ENCODE measurements around the gene CCSER2.

The CCSER2 gene

GRCh38 chr10:84548869-84549268 lies 220.5 kb downstream of the CCSER2 start:
- no peak overlapping the region for H3K4me3 ChIP-seq (ENCODE audit: low read depth, low read length)
- TF ChIP-seq CTCF (IDR thresholded peaks at IDR 0.05; ENCODE audit: low read depth, low read length), result peak; percentile 37
- no peak for DNase-seq (ENCODE audit: low read depth, low spot score)
- in situ Hi-C loops (cut with HindIII; ENCODE audit: low sequenced_read_pairs), result no loop called here

DNA sequence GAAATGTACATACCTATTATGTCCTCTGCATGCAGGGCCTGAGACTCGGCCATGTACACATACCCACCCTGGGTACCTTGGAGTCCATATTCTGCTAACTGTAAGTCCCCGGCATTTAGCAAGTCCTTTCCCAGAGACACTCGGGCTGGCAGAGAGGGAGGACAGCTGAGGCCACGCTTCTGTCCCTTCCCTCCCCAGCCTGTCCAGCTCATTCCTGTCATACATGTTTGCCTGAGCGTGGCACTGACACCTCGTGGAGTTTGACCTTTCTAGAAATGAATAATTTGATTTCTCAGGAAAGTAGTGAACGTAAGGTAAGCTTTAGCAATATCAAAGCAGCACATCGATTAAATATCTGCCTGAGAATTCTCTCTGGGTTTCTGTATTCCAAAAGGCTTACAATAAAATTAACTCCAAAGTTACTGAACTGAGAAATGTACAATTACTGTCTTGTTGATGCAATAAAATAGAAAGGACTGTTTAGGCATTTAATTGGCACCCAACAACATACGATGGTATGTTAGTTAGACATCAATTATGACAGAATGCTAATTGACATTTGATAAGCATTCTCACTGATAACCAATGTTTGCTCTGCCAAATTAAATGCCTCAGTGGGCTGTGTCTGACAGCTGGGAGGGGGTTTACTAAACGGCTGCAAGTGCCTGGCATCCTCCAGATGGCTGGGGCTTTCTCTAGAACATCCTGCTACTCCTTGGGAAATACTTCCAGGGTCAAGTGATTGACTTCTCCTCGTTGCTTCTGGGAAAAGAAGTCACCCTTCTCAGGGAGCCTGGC lies 221.2 kb downstream of the CCSER2 start:
- DNase-seq (ENCODE audit: low read depth, low spot score), result no peak
- no peak for TF ChIP-seq CTCF (IDR thresholded peaks at IDR 0.05; ENCODE audit: low read depth, low read length)
- in situ Hi-C loops (cut with HindIII; ENCODE audit: low sequenced_read_pairs), result no loop called here
- H3K4me3 ChIP-seq (ENCODE audit: low read depth, low read length), result no peak overlapping the region

DNA sequence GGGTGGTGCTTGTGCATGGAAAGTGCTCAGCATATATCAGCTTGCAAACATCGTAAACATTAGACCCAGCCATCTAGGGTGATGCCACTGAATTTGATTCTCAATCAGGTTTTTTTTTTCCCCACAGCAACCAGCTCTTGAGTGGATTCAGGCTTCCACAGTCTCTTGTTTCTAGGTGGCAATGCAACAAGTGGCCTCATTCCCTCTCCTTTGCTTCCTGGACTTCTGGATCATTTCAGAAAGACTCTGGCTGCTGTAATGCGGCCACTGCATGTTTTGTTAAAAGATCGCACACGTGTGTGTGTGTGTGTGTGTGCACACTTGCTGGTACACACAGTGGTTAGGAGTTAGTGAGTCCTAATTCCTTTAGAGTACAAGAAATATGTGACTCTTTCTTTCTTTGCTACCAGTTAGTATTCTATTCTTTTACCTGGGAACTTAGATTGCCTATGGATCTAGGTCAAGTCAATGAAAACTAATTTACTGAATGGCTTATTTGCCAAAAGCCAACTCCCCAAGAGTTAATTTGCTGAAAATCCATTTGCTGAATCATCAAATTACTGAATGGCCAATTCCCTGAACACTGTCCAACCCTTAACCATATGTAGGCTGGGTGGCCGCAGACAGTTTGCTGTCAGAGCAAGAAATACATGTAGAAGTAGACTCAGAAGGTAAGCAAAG lies 222.5 kb downstream of the CCSER2 start:
- TF ChIP-seq CTCF (IDR thresholded peaks at IDR 0.05; ENCODE audit: low read depth, low read length), result no peak
- DNase-seq (ENCODE audit: low read depth, low spot score), result no peak
- in situ Hi-C loops (cut with HindIII; ENCODE audit: low sequenced_read_pairs), result no loop called here

DNA sequence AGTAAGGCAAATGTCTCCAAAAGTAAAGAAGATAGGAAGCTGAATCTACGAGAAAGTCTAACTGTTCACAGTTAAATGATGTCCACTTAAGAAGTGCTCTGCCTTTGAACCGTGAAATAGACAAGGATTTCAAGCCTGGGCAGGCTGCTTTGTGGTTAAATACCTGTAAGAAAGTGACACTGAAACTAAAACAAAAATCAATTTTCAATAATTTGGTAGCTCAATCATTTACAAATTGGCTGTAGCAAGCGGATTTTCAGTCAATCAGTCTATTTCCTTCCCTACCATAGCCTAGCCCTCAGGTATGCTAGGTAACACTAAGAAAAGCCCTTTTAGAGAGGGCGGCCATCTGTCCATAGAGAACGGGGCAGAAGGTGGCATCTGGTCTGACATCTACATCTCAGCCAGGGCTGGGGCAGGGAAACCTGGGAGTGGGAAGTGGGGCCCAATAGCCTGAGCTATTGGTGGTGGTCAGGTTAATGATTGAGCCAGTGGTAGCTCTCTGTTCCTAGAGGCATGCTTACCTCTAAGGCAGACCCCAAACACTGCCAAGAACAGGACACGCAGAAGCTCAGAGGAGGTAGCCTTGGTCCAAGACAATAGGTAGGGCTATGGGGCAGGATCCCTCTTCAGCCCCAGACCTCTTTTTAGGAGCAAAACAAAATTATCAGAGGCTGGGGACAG lies 223.2 kb downstream of the CCSER2 start:
- no peak for DNase-seq (ENCODE audit: low read depth, low spot score)
- in situ Hi-C loops (cut with HindIII; ENCODE audit: low sequenced_read_pairs), result no loop called here
- no peak for TF ChIP-seq CTCF (IDR thresholded peaks at IDR 0.05; ENCODE audit: low read depth, low read length)
- H3K4me3 ChIP-seq (ENCODE audit: low read depth, low read length), result no peak overlapping the region

More for the DNA sequence above, 222.5 kb downstream of the CCSER2 start:
- no peak overlapping the region for H3K4me3 ChIP-seq (ENCODE audit: low read depth, low read length)

- DNase-seq (ENCODE audit: low read depth, low spot score), result no peak
- H3K4me3 ChIP-seq (ENCODE audit: low read depth, low read length), result no peak overlapping the region
- in situ Hi-C loops (cut with HindIII; ENCODE audit: low sequenced_read_pairs), result no loop called here
- TF ChIP-seq CTCF (IDR thresholded peaks at IDR 0.05; ENCODE audit: low read depth, low read length), result no peak
Observed at GRCh38 chr10:84552478-84552877, 224.1 kb downstream of the CCSER2 start.

GRCh38 chr10:84562592-84562991 lies 234.2 kb downstream of the CCSER2 start:
- in situ Hi-C loops (cut with HindIII; ENCODE audit: low sequenced_read_pairs), result no loop called here

More at GRCh38 chr10:84562592-84562991, 234.2 kb downstream of the CCSER2 start:
- no peak for TF ChIP-seq CTCF (IDR thresholded peaks at IDR 0.05; ENCODE audit: low read depth, low read length)
- no peak overlapping the region for H3K4me3 ChIP-seq (ENCODE audit: low read depth, low read length)
- DNase-seq (ENCODE audit: low read depth, low spot score), result no peak

All from astrocyte of the spinal cord (primary cell).